ENCODE data around the gene GRIK1. TPM values are rescaled to one million over a fixed set of nuclear protein-coding genes. Genes with fewer than 3 reads are reported as not detected.

The GRIK1 gene
- total RNA-seq, 1 experiment from 2014 or later = 0.09 TPM

DNA sequence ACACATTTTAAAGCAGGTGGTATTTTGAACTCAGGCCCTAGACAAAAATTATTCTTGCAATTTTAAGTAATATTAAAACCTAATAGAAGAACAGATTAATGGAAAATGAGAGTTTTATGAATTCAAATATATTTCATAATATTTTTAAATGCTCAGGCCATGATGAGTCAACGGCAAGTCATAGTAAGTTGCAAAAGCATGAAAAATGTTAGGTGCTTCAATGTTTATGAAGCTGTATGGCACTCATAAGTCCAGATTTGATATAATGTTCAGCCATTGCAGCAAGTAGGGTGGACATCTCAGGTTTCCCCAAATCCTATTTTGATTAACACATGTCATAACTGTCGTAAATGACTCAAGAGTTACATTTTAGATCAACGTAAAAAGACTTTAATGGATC, 112.6 kb downstream of the GRIK1 start:
- TF ChIP-seq, protein P1, sequence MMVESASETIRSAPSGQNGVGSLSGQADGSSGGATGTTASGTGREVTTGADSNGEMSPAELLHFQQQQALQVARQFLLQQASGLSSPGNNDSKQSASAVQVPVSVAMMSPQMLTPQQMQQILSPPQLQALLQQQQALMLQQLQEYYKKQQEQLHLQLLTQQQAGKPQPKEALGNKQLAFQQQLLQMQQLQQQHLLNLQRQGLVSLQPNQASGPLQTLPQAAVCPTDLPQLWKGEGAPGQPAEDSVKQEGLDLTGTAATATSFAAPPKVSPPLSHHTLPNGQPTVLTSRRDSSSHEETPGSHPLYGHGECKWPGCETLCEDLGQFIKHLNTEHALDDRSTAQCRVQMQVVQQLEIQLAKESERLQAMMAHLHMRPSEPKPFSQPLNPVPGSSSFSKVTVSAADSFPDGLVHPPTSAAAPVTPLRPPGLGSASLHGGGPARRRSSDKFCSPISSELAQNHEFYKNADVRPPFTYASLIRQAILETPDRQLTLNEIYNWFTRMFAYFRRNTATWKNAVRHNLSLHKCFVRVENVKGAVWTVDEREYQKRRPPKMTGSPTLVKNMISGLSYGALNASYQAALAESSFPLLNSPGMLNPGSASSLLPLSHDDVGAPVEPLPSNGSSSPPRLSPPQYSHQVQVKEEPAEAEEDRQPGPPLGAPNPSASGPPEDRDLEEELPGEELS (CRISPR knock-in tag; IDR thresholded peaks at IDR 0.05) = no peak
- no peak for ATAC-seq
- Mint-ChIP-seq H3K36me3 (peaks cover 18% of the 10 kb centered on the region), H3K27me3 (ENCODE audit: low read depth) (no peaks in the 10 kb centered on the region), H3K4me1 (no peaks in the 10 kb centered on the region), H3K9me3 (peaks cover 37% of the 10 kb centered on the region), H3K27ac (no peak overlapping the region), H3K4me3 (no peak overlapping the region)
- POLR2A ChIA-PET = no interaction called here
- CTCF ChIA-PET = no interaction called here
- DNase-seq (ENCODE audit: low spot score) = no peak

DNA sequence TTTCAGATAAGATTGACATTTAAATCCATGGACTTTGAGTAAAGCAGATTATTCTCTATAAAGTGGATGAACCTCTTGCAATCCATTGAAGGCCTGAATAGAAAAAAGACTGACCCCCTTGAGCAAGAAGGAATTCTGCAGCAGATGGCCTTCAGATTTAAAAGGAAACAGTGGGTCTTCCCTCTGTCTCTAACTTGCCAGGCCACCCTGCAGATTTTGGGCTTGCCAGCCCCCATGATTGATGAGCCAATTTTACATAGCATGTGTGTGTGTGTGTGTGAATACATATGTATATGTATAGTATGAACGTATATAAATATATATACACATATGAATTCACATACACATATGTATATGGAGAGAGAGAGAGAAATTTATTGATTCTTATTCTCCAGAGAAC, 113.4 kb downstream of the GRIK1 start:
- Mint-ChIP-seq H3K36me3 (peaks cover 10% of the 10 kb centered on the region), H3K27me3 (ENCODE audit: low read depth) (no peaks in the 10 kb centered on the region), H3K4me3 (no peak overlapping the region), H3K9me3 (peaks cover 28% of the 10 kb centered on the region), H3K4me1 (no peaks in the 10 kb centered on the region), H3K27ac (no peak overlapping the region)
- ChIA-PET CTCF (no interaction called here), POLR2A (no interaction called here)
- no peak for DNase-seq (ENCODE audit: low spot score)
- no peak for TF ChIP-seq TP53 (CRISPR knock-in tag; IDR thresholded peaks at IDR 0.05)
- TF ChIP-seq RORB (CRISPR knock-in tag; IDR thresholded peaks at IDR 0.05) = no peak
- TF ChIP-seq, protein P1 (CRISPR knock-in tag; IDR thresholded peaks at IDR 0.05) = no peak
- no peak for TF ChIP-seq ZNF232 (CRISPR knock-in tag; IDR thresholded peaks at IDR 0.05)
- TF ChIP-seq TEAD1 (CRISPR knock-in tag; IDR thresholded peaks at IDR 0.05) = no peak
- no peak for TF ChIP-seq ZNF219 (CRISPR knock-in tag; IDR thresholded peaks at IDR 0.05; ENCODE audit: borderline replicate concordance)
- TF ChIP-seq GABPB1 (CRISPR knock-in tag; IDR thresholded peaks at IDR 0.05) = no peak
- TF ChIP-seq NFATC4 (CRISPR knock-in tag; IDR thresholded peaks at IDR 0.05) = no peak
- TF ChIP-seq, protein P2, sequence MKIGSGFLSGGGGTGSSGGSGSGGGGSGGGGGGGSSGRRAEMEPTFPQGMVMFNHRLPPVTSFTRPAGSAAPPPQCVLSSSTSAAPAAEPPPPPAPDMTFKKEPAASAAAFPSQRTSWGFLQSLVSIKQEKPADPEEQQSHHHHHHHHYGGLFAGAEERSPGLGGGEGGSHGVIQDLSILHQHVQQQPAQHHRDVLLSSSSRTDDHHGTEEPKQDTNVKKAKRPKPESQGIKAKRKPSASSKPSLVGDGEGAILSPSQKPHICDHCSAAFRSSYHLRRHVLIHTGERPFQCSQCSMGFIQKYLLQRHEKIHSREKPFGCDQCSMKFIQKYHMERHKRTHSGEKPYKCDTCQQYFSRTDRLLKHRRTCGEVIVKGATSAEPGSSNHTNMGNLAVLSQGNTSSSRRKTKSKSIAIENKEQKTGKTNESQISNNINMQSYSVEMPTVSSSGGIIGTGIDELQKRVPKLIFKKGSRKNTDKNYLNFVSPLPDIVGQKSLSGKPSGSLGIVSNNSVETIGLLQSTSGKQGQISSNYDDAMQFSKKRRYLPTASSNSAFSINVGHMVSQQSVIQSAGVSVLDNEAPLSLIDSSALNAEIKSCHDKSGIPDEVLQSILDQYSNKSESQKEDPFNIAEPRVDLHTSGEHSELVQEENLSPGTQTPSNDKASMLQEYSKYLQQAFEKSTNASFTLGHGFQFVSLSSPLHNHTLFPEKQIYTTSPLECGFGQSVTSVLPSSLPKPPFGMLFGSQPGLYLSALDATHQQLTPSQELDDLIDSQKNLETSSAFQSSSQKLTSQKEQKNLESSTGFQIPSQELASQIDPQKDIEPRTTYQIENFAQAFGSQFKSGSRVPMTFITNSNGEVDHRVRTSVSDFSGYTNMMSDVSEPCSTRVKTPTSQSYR (CRISPR knock-in tag; IDR thresholded peaks at IDR 0.05) = no peak
- TF ChIP-seq FOXJ3 (CRISPR knock-in tag; IDR thresholded peaks at IDR 0.05; ENCODE audit: borderline replicate concordance) = no peak
- TF ChIP-seq TEAD4 (CRISPR knock-in tag; IDR thresholded peaks at IDR 0.05) = no peak
- no peak for TF ChIP-seq PRRX2 (CRISPR knock-in tag; IDR thresholded peaks at IDR 0.05)
- no peak for TF ChIP-seq ZNF317 (CRISPR knock-in tag; IDR thresholded peaks at IDR 0.05; ENCODE audit: borderline replicate concordance, low read depth)
- no peak for TF ChIP-seq NFYB (CRISPR knock-in tag; conservative IDR thresholded peaks at IDR 0.05; ENCODE audit: low read depth)
- no peak for TF ChIP-seq RELA (CRISPR knock-in tag; IDR thresholded peaks at IDR 0.05; ENCODE audit: borderline replicate concordance)
- TF ChIP-seq ZNF396 (CRISPR knock-in tag; IDR thresholded peaks at IDR 0.05; ENCODE audit: borderline replicate concordance) = no peak
- TF ChIP-seq, protein P3, sequence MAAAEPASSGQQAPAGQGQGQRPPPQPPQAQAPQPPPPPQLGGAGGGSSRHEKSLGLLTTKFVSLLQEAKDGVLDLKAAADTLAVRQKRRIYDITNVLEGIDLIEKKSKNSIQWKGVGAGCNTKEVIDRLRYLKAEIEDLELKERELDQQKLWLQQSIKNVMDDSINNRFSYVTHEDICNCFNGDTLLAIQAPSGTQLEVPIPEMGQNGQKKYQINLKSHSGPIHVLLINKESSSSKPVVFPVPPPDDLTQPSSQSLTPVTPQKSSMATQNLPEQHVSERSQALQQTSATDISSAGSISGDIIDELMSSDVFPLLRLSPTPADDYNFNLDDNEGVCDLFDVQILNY (CRISPR knock-in tag; IDR thresholded peaks at IDR 0.05) = no peak
- TF ChIP-seq, protein P4, sequence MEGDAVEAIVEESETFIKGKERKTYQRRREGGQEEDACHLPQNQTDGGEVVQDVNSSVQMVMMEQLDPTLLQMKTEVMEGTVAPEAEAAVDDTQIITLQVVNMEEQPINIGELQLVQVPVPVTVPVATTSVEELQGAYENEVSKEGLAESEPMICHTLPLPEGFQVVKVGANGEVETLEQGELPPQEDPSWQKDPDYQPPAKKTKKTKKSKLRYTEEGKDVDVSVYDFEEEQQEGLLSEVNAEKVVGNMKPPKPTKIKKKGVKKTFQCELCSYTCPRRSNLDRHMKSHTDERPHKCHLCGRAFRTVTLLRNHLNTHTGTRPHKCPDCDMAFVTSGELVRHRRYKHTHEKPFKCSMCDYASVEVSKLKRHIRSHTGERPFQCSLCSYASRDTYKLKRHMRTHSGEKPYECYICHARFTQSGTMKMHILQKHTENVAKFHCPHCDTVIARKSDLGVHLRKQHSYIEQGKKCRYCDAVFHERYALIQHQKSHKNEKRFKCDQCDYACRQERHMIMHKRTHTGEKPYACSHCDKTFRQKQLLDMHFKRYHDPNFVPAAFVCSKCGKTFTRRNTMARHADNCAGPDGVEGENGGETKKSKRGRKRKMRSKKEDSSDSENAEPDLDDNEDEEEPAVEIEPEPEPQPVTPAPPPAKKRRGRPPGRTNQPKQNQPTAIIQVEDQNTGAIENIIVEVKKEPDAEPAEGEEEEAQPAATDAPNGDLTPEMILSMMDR (IDR thresholded peaks at IDR 0.05) = no peak
- TF ChIP-seq, protein P5, sequence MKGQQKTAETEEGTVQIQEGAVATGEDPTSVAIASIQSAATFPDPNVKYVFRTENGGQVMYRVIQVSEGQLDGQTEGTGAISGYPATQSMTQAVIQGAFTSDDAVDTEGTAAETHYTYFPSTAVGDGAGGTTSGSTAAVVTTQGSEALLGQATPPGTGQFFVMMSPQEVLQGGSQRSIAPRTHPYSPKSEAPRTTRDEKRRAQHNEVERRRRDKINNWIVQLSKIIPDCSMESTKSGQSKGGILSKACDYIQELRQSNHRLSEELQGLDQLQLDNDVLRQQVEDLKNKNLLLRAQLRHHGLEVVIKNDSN (CRISPR knock-in tag; IDR thresholded peaks at IDR 0.05) = no peak
- no peak for ATAC-seq
